ENCODE results near the gene IL34.

- TF ChIP-seq CTCF (IDR thresholded peaks at IDR 0.05) (no peak), POLR2A (IDR thresholded peaks at IDR 0.05) (no peak)
These were observed 53.3 kb downstream of the IL34 start for GRCh38 chr16:70699696-70700095.
